Astrocyte (in vitro differentiated cells and primary cell): ENCODE measurements around the gene RBFA.

Source experiments
- EZH2 ChIP-seq: IDR thresholded peaks from 2 replicates; pipeline ENCODE4 v1.6.1; 2012; ENCODE audit warnings: mild to moderate bottlenecking, low read length, inconsistent platforms; ENCODE audit not compliant: insufficient read depth
- TF ChIP-seq, protein P1 (sequence below): IDR thresholded peaks from 2 replicates; pipeline ENCODE4 v1.5.1; 2011; ENCODE audit warnings: low read depth, mild to moderate bottlenecking, inconsistent platforms, low read length, moderate library complexity; ENCODE audit not compliant: insufficient read depth

- TF ChIP-seq, protein P1, sequence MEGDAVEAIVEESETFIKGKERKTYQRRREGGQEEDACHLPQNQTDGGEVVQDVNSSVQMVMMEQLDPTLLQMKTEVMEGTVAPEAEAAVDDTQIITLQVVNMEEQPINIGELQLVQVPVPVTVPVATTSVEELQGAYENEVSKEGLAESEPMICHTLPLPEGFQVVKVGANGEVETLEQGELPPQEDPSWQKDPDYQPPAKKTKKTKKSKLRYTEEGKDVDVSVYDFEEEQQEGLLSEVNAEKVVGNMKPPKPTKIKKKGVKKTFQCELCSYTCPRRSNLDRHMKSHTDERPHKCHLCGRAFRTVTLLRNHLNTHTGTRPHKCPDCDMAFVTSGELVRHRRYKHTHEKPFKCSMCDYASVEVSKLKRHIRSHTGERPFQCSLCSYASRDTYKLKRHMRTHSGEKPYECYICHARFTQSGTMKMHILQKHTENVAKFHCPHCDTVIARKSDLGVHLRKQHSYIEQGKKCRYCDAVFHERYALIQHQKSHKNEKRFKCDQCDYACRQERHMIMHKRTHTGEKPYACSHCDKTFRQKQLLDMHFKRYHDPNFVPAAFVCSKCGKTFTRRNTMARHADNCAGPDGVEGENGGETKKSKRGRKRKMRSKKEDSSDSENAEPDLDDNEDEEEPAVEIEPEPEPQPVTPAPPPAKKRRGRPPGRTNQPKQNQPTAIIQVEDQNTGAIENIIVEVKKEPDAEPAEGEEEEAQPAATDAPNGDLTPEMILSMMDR = no peak
- no peak for TF ChIP-seq EZH2
These were observed 29.5 kb upstream of the RBFA start for GRCh38 chr18:80004600-80005342.
